ENCODE data around the gene FBL. TPM values are rescaled to one million over a fixed set of nuclear protein-coding genes. Genes with fewer than 3 reads are reported as not detected.
"Not testable (repeated sequence)": the region's sequence is repeated elsewhere in the genome, so short reads cannot be mapped to it uniquely, and the experiment has no call there.

FBL gene
- total RNA-seq, 1 donor from 2014 or later = 605 TPM

DNA sequence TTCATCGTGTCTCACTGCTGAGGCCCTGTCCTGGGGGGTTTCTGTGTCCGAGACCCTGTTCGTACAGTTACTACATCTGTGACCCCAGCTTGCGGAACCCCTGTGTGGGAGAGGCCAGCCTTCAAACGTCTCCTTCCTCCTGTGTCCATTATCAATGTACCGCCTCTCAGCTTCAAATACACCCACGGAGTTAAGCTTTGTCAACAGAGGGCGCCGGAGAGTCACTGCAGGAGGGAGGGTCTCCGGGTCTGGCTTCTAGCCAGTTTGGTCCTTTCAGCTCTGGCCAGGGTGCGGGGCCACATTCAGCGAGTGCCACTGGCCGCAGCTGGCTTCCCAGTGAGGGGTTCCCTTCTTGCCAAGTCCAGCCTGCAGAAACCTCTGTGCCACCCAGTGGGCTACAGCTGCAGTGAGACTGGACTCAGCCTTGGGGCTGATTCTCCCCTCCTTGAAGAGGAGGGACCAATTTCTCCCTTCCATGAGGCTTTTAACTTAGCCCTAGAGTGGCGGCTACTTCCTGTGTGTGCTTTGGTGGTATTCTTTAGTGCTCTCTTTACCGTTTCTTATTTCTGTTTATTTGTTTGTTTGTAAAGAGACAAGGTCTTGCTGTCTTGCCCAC, 35.4 kb upstream of the FBL start:
- H3K27me3 Mint-ChIP-seq; H3K27ac Mint-ChIP-seq; H3K4me1 Mint-ChIP-seq; intact Hi-C loops (cut with micrococcal nuclease); H3K36me3 Mint-ChIP-seq (ENCODE audit: low read depth); H3K9me3 Mint-ChIP-seq; H3K4me3 Mint-ChIP-seq: not testable (repeated sequence)
- peak; percentile 83 for DNase-seq

DNA sequence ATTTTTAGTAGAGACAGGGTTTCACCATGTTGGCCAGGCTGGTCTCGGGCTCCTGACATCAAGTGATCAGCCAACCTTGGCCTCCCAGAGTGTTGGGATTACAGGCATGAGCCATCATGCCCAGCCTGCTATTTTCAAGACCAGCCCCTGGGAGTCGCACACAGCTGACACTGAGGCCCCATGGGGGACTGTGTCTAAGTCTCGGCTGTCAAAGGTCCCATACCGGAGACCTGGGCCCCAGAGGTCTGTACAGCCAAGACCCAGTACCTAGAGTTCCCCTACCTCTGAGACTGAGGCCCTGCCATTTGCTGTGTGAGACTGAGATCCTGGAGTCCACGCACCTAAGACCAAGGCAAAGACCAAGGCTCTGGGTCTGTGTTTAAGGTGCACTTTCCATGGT, 34.1 kb upstream of the FBL start:
- H3K36me3 Mint-ChIP-seq (ENCODE audit: low read depth); H3K9me3 Mint-ChIP-seq; H3K27me3 Mint-ChIP-seq; H3K4me3 Mint-ChIP-seq; H3K4me1 Mint-ChIP-seq; intact Hi-C loops (cut with micrococcal nuclease); H3K27ac Mint-ChIP-seq; DNase-seq: not testable (repeated sequence)

DNA sequence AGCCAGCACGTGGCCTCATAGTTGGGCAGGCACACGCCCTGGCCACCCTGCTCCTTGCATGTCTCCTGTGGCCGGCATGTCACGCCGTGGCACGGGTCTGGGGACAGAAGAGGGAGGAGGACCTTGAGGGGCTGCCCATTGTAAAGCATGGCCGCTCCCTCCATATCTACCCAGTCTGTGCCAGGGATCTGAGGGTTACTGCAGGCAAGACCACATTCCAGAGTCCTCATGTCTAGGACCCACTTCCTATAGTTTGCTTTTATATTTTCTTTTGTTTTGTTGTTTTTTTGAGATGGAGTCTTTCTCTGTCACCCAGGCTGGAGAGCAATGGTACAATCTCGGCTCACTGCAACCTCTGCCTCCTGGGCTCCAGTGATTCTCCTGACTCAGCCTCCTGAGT, 33.6 kb upstream of the FBL start:
- H3K27ac Mint-ChIP-seq; H3K27me3 Mint-ChIP-seq; DNase-seq; H3K4me1 Mint-ChIP-seq; H3K36me3 Mint-ChIP-seq (ENCODE audit: low read depth); H3K9me3 Mint-ChIP-seq; H3K4me3 Mint-ChIP-seq; intact Hi-C loops (cut with micrococcal nuclease): not testable (repeated sequence)

GRCh38 chr19:39878866-39879265, 32.7 kb upstream of the FBL start:
- DNase-seq; H3K27me3 Mint-ChIP-seq; H3K36me3 Mint-ChIP-seq (ENCODE audit: low read depth); H3K27ac Mint-ChIP-seq; intact Hi-C loops (cut with micrococcal nuclease); H3K9me3 Mint-ChIP-seq; H3K4me3 Mint-ChIP-seq; H3K4me1 Mint-ChIP-seq: not testable (repeated sequence)

GRCh38 chr19:39878398-39878797, 32.2 kb upstream of the FBL start:
- no peak overlapping the region for H3K4me3 Mint-ChIP-seq
- no peak for DNase-seq
- H3K27ac Mint-ChIP-seq = no peak overlapping the region
- intact Hi-C loops (cut with micrococcal nuclease) = no loop called here
- no peaks in the 10 kb centered on the region for H3K36me3 Mint-ChIP-seq (ENCODE audit: low read depth)
- no peaks in the 10 kb centered on the region for H3K27me3 Mint-ChIP-seq
- H3K4me1 Mint-ChIP-seq = no peaks in the 10 kb centered on the region
- no peaks in the 10 kb centered on the region for H3K9me3 Mint-ChIP-seq

- H3K36me3 Mint-ChIP-seq (ENCODE audit: low read depth); DNase-seq; H3K27ac Mint-ChIP-seq; H3K27me3 Mint-ChIP-seq; intact Hi-C loops (cut with micrococcal nuclease); H3K9me3 Mint-ChIP-seq; H3K4me1 Mint-ChIP-seq; H3K4me3 Mint-ChIP-seq: not testable (repeated sequence)
These were observed 31.8 kb upstream of the FBL start for GRCh38 chr19:39877982-39878381.

GRCh38 chr19:39877488-39877887, 31.3 kb upstream of the FBL start:
- DNase-seq; H3K4me3 Mint-ChIP-seq; H3K4me1 Mint-ChIP-seq; H3K9me3 Mint-ChIP-seq; H3K36me3 Mint-ChIP-seq (ENCODE audit: low read depth); intact Hi-C loops (cut with micrococcal nuclease); H3K27me3 Mint-ChIP-seq; H3K27ac Mint-ChIP-seq: not testable (repeated sequence)

GRCh38 chr19:39876486-39876885, 30.3 kb upstream of the FBL start:
- intact Hi-C loops (cut with micrococcal nuclease); H3K27me3 Mint-ChIP-seq; H3K27ac Mint-ChIP-seq; H3K36me3 Mint-ChIP-seq (ENCODE audit: low read depth); H3K9me3 Mint-ChIP-seq; DNase-seq; H3K4me3 Mint-ChIP-seq; H3K4me1 Mint-ChIP-seq: not testable (repeated sequence)

GRCh38 chr19:39875401-39875864, 29.3 kb upstream of the FBL start:
- DNase-seq, H3K9me3 Mint-ChIP-seq: not testable (repeated sequence)

DNA sequence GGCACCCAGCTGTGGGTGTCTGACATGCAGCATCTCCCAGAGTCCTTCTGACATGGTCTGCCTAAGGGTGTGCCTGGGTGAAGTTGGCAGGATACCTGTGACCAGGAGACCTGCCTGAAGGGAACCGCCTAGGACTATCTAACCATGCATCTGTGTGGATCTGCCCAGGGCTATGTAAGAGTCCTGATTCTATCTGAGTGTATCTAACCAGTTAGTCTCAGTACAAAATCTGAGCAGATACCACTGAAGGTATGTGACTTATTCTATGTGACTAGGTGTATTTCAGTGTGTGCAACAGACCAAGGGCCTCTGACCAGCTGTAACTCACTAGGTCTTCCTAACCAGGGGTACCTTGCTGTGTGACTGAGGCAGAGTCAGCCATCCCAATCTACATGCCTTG, 28.2 kb upstream of the FBL start:
- Mint-ChIP-seq H3K27me3 (no peaks in the 10 kb centered on the region), H3K4me1 (no peaks in the 10 kb centered on the region), H3K27ac (no peak overlapping the region), H3K4me3 (no peak overlapping the region), H3K36me3 (ENCODE audit: low read depth) (no peaks in the 10 kb centered on the region), H3K9me3 (no peaks in the 10 kb centered on the region)
- DNase-seq = no peak
- intact Hi-C loops (cut with micrococcal nuclease) = no loop called here

More at GRCh38 chr19:39875401-39875864, 29.3 kb upstream of the FBL start:
- H3K4me3 Mint-ChIP-seq; H3K27ac Mint-ChIP-seq; H3K27me3 Mint-ChIP-seq; intact Hi-C loops (cut with micrococcal nuclease); H3K4me1 Mint-ChIP-seq; H3K36me3 Mint-ChIP-seq (ENCODE audit: low read depth): not testable (repeated sequence)

DNA sequence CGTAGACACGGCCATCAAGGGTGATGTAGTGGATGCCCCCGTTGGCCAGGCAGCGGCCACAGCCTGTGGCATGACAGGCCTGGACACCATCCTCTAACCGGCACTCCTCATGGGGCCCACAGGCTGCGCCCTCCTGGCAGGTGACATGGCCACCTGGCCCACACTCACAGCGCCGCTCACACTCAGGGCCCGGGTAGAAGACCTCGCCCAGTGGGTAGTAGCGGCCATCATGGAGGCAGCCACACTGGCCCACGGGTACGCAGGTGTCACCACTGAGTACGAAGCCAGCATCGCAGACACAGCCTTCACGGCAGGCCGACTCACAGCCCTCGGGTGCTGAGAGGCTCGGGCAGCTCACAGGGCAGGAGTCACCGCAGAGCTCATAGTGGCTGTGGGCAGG, 27.2 kb upstream of the FBL start:
- Mint-ChIP-seq H3K27ac (no peak overlapping the region), H3K36me3 (ENCODE audit: low read depth) (no peaks in the 10 kb centered on the region), H3K4me3 (no peak overlapping the region), H3K27me3 (no peaks in the 10 kb centered on the region), H3K4me1 (no peaks in the 10 kb centered on the region), H3K9me3 (no peaks in the 10 kb centered on the region)
- no peak for DNase-seq
- intact Hi-C loops (cut with micrococcal nuclease) = no loop called here

DNA sequence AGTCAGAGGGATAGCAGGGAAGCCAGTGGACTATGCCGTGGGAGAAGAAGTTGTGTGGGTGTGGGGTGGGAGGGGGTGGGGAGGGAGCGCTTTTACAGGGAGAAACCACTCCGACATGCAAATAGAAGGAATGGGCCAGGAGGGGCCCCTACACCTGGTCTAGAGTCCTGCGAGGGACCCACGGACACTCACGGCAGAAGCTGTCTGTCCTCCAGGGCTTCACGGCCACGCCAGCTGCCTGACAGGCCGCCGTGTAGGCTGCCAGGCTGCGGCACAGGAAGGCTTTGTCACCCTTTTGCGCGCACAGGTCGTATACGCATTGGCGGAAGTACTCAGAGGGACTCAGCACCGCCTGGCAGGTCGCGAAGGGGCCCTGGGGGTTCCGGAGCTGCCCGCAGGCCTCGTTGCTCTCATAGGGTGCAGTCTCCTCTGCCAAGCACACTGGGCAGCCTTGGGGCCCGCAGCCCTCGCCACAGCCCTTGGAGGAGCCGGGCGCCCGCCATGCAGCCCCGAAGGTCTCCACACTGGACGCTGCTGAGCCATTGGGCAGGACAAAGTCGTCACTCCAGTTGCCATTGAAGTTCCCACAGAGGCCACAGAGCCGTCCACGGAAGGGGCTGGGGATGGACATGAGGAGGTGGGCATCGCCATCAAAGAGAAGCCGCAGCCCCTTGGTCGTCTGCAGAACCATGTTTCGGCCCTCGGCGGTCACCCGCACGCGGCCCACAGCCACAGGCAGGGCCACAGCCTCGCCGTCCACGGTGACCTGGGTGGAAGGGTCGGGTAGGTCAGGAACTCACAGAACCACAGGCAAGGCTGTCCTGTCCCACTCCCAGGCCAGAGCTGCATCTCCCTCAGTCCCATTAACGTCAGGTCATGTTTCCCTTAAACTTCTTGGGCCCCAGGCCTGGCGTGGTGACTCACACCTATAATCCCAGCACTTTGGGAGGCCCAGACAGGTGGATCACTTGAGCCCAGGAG, 26.0 kb upstream of the FBL start:
- H3K27ac Mint-ChIP-seq = no peak overlapping the region
- no peaks in the 10 kb centered on the region for H3K9me3 Mint-ChIP-seq
- intact Hi-C loops (cut with micrococcal nuclease) = no loop called here

GRCh38 chr19:39871362-39871761, 25.2 kb upstream of the FBL start:
- Mint-ChIP-seq H3K4me3 (no peak overlapping the region), H3K4me1 (no peaks in the 10 kb centered on the region), H3K27me3 (no peaks in the 10 kb centered on the region), H3K27ac (no peak overlapping the region), H3K9me3 (no peaks in the 10 kb centered on the region), H3K36me3 (ENCODE audit: low read depth) (no peaks in the 10 kb centered on the region)
- intact Hi-C loops (cut with micrococcal nuclease) = no loop called here
- no peak for DNase-seq

More for the DNA sequence above, 26.0 kb upstream of the FBL start:
- H3K4me3 Mint-ChIP-seq = no peak overlapping the region
- H3K27me3 Mint-ChIP-seq = no peaks in the 10 kb centered on the region
- no peaks in the 10 kb centered on the region for H3K36me3 Mint-ChIP-seq (ENCODE audit: low read depth)
- no peaks in the 10 kb centered on the region for H3K4me1 Mint-ChIP-seq
- no peak for DNase-seq

DNA sequence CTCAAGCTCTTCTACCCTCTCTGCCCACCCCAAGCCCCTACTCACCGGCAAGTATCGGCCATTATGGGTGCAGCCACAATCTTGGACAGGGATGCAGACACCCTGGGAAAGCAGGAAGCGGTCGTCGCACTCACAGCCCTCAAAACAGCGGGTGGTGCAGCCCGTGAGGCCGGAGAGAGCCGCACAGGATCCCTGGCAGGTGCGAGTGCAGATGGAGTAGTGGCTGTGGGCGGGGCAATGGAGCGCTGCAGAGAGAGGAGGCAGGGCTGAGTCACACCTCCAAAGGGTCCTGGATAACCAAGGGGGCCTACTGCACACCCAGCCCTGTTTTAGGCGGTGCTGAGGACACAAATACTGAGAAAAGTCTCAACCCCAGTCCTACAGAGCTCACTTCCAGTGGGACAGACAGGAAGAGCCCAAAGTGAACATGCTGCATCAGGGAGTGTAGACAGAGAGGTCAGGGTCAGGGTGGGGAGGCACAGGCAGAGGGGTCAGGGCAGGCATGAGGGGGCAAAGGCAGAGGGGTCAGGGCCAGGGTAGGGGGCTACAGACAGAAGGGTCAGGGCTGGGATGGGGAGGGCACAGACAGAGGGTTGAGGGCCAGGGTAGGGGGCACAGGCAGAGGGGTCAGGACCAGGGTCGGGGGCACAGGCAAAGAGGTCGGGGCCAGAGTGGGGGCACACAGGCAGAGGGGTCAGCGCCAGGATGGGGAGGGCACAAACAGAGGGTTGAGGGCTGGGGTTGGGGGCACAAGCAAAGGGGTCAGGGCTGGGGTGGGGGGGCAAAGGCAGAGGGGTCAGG, 24.2 kb upstream of the FBL start:
- Mint-ChIP-seq H3K27me3 (no peaks in the 10 kb centered on the region), H3K4me1 (no peaks in the 10 kb centered on the region), H3K4me3 (no peak overlapping the region), H3K36me3 (ENCODE audit: low read depth) (no peaks in the 10 kb centered on the region), H3K27ac (no peak overlapping the region), H3K9me3 (no peaks in the 10 kb centered on the region)
- intact Hi-C loops (cut with micrococcal nuclease) = no loop called here
- no peak for DNase-seq

Measured in activated CD4-positive, alpha-beta T cell treated with anti-CD3 and anti-CD28 coated beads, Interleukin-2, amount 10 ng/mL, durations not matched to agents 24 days and 14 days (primary cell).